ENCODE results near the gene ADORA2B.
"Not testable (repeated sequence)": the region's sequence is repeated elsewhere in the genome, so short reads cannot be mapped to it uniquely, and the experiment has no call there.

ADORA2B gene

DNA sequence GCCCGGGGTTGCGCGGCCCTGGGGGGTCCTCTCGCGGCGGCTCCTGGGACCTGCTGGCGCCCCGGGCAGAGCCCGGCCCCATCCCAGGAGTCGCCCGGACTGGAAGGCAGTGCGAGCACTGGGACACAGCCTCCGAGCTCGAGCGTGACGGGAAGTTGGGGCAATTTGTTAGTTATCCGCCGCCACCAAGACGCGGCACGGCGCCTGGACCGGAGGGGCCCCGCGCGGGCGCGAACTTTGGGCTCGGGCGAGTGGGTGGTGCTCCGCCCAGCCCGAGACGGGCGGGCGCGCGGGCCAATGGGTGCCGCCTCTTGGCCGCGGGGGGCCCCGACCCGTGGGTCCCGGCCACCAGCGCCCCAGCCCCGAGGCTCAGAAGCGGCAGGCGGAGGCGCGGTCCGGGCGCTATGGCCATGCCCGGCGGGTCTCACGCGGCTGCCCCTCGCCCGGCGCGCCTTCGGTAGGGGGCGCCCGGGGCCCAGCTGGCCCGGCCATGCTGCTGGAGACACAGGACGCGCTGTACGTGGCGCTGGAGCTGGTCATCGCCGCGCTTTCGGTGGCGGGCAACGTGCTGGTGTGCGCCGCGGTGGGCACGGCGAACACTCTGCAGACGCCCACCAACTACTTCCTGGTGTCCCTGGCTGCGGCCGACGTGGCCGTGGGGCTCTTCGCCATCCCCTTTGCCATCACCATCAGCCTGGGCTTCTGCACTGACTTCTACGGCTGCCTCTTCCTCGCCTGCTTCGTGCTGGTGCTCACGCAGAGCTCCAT, at the start of gene ADORA2B:
TSS of gene ADORA2B (plus strand) at position 372 of the 768 bp plus-strand sequence. CDS start at position 491, 119 bp downstream.
- no peak for DNase-seq

DNA sequence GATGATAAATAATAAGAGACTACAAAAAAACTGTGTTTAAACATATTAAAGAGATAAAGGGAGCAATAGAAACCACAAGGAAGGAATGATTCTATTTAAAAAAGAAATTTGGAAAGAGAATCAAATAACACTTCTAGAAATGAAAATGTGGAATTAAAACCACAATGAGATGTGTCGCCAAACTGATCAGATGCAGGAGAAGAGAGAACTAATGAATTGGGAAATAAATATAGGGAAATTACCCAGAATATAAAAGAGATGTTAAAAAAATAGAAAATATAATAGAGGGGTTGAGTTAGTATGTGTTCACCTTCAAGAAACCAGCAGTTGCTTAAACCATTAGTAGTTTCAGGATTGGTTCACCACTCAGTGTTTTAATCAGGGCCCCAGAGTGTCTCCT, 48.7 kb upstream of the ADORA2B start:
- no peak for DNase-seq

DNA sequence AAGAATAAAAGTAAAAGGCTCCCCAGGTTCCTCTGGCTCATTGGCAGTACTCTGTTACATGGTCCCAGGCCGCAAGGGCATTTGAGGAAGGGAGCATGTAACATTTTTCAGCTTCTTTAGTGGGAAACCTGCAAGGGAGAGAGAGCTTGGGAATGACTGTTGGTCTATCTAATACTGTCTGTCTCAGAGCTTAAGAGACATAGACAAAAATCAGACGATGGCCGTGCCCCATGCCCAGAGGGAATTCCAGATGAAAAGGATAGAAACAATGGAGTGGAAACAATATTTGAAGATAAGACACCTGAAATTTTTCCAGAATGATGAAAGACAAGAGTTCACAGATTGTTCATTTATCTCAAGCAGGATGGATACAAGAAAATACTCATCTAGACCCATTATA, 48.1 kb upstream of the ADORA2B start:
- no peak for DNase-seq

DNA sequence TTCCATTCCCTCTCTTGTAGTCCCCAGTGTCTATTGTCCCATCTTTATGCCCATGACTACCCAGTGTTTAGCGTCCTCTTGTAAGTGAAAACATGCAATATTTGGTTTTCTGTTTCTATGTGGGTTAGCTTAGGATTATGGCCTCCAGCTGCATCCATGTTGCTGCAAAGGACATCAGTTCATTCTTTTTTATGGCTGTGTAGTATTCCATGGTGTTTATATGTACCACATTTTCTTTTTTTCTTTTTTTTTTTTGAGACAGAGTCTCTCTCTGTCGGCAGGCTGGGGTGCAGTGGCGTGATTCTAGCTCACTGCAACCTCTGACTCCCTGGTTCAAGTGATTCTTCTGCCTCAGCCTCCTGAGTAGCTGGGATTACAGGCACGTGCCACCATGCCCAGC, 45.3 kb upstream of the ADORA2B start:
- DNase-seq, result not testable (repeated sequence)

DNA sequence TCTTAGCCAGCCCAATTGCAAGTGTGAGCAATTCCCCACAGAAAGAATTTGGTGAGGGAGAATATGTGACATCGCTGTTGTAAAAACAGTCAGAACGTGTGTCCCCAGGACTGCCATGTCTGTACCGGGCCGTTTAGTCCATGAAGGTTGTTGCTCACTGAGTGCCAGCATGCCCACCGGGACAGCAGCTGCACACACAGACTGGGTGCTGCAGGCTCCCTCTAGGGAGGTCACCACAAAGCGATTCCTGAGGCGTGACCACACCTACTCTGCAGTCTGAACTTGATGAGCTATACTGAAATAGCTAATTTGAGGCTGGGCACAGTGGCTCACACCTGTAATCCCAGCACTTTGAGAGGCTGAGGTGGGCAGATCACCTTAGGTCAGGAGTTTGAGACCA, 44.1 kb upstream of the ADORA2B start:
- no peak for DNase-seq

DNA sequence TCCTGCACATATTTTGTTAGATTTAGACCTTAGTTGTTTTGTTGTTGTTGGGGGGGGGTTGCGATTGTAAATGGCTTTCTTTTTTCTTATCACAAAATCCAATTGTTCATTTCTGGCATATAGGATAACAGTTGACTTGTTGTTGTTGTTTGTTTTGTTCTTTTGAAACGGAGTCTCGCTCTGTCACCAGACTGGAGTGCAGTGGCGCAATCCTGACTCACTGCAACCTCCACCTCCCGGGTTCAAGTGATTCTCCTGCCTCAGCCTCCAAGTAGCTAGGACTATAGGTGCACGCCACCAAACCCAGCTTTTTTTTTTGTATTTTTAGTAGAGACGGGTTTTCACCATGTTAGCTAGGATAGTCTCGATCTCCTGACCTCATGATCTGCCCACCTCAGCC, 39.7 kb upstream of the ADORA2B start:
- not testable (repeated sequence) for DNase-seq

DNA sequence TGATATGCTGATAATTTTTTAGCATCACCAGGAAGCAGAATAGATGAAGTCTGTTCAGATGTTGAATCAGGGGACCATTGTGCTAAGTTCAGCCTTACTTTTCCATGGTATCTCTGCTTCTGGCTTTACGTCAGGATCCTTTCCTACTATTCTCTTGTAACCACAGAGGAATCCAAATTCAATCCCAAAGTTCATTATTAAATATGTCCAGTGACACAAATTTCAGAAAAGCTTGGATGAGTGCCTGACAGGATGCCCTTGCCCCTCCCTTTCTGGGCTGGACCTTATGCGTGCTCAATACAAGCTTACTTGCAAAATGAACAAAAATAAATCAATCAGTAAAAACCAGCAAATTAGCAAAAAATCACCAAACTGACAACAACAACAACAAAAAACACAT, 37.6 kb upstream of the ADORA2B start:
- DNase-seq, result no peak

DNA sequence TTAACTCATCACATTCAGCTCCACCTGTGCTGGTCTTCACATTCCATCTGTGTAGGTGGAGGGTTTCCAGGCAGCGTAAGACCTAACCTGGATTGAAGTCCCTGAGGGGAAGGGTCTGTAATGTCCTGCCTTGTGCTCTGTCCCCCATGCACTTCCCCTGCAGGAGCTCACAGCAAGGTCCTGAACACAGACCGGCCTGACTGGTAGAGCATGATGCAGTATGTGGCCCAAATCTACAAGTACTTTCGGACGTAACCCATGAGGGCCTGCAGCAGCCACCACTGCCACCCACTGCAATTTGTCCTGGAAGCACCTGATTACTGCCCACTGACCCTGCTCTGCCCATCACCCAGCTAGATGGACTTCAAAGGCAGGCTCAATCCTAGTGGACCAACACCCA, 36.6 kb upstream of the ADORA2B start:
- DNase-seq, result no peak

DNA sequence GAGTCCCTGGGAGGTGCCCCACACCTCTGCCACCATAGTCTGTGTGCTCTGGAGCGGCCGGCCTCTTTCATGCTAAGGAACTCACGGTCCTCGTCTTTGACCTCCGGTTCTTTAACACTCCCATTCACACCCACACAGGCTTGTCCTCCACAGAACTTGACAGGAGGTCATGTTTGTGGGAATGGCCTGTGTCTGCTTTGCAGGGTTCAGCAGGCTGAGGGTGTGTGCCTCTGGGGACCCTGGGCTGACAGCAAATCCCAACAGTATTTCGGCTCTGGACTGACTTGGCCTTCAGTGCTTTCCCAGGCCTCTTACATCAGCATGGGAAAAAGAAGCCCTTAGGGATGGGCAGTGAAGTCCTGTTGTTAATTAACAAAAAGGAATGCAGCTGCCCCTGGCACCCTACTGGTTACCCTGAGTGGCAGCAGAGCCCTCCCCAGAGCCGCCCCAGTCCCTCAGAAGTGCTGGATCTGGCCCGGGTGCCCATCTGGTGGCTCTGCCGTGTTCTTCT, 35.4 kb upstream of the ADORA2B start:
- no peak for DNase-seq

DNA sequence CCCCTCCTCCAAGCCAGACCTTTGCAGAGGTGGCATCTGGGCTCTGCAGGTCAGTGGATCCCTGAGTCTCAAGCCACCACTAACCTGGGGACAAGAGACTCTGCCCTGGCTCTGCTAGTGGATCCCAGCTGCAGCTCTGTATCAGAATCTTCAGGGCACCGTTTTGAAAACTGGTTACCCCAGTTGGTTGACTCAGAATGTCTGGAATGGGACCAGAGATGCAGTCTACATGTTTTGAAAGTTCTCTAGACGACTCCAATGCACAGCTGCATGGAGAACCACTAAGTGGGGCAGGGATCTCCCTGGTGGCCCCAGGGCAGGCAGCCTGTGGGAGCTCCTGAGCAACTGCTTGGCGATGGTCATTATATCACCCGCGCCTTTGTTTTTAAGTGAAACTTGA, 34.1 kb upstream of the ADORA2B start:
- DNase-seq, result no peak

DNA sequence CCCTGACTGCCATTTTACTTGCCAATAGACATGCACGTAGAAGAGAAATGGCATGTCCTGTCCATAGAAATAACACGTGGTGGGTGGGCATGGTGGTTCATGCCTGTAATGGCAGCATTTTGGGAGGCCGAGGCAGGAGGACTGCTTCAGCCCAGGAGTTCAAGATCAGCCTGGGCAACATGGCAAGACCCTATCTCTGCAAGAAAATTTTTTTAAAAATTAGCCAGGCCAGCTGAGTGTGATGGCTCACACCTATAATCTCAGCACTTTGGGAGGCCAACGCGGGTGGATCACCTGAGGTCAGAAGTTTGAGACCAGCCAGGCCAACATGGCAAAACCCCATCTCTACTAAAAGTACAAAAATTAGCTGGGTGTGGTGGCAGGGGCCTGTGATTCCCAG, 33.2 kb upstream of the ADORA2B start:
- not testable (repeated sequence) for DNase-seq

DNA sequence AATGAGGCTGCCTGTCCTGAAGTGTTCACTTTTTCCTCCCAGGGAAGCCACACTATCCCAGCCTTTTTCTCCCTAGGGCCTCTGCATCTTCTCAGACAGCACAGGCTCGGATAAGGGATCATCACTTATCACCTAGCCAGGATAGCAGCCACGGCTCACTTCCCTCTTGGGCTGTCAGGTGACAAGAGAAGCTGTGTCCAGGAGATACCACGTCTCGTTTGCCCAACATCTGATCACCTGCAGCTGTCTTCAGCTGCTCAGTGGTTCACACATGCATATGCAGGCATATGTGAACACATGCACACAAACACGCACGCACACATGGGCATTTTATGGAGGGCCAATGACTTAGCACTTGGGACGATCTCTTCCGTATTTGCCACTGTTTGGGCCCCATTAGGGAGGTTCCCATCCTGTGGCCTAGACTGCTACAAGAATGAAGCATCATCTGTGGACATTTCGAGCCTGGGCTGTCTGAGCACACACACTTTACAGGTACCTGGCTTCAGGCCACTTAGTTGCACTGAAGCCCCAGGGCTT, 32.4 kb upstream of the ADORA2B start:
- no peak for DNase-seq

DNA sequence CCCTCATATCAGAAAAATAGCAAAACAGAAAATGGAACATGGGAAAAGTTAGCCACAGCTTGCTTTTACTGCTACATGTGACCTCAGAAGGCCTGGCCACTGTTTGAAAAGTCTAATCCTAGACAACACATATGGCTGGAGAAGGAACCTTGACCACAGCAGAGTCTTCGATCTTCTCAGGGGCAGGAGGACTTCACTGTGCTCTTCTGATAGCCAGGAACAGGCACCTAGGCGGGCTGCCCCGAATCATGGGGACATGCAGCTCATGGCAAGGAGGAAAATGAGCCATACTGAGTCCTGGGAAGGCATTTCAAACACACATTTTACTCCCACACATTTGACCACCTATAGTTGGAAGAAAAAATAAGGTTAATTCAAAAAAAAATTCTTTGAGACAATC, 31.1 kb upstream of the ADORA2B start:
- no peak for DNase-seq

DNA sequence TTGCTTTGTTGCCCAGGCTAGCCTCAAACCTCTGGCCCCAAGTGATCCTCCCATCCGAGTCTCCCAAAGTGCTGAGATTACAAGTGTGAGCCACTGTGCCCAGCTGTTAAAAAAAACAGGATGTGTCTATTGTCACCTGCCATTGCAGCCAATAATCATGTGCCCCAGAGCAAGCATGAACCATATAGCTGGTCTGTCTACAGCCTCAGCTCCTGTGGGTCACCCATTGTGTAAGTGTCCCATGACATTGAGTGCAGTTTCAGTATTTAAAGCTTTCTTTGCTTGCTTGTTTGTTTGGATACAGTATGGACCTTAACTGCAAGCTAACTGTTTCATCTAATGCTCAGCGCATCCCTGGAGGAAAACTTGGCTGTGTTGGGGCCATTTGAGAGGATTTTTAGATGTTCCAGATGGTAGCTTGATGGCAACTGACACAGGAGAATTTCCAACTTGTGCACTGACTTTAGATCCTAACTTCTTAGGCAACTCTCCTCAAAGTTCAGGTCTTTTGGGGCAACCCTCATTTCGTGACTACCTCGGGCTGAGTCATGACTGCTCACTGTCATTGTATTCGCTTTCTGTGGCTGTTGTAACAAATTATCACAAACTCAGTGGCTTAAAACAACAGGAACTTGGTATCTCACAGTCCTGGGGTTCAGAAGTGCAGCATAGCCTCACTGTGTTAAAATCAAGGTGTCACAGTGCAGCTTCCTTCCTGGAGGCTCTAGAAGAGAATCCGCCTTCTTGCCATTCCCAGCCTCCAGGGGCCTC, 30.3 kb upstream of the ADORA2B start:
- no peak for DNase-seq

DNA sequence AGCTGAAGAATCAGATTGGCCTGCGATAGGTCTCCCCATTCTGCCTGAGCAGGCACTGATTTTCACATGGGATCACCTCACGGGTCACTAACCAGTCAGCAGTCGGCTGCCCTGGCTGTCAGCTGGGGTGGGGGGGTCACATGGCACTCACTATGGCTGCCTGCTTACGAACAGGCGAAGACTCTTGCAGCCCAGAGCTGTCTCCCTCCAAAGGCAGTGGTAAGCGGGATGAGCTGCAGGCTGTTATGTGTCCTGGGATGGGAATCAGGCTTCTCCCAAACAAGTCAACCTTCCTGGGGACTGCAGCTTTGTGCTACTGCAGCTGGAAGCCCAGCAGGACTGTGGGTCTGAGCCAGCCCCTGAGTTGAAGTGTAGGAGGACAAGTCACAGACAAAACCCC, 29.0 kb upstream of the ADORA2B start:
- no peak for DNase-seq

DNA sequence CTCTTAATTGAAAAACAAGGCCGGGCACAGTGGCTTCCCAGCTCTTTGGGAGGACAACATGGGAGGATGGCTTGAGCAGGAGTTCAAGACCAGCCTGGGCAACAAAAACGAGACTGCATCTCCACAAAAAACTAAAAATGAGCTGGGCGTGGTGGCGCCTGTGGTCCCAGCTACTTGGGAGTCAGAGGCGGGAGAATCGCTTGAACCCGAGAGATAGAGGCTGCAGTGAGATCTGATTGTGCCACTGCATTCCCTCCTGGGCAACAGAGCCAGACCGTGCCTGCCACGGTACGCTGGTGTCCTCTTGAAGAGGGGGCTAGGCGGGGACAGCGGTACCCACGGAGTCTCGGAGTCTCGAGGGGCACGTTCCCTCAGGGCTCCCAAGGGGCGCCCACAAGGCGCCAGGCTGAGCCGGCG, 27.9 kb upstream of the ADORA2B start:
- no peak for DNase-seq

DNA sequence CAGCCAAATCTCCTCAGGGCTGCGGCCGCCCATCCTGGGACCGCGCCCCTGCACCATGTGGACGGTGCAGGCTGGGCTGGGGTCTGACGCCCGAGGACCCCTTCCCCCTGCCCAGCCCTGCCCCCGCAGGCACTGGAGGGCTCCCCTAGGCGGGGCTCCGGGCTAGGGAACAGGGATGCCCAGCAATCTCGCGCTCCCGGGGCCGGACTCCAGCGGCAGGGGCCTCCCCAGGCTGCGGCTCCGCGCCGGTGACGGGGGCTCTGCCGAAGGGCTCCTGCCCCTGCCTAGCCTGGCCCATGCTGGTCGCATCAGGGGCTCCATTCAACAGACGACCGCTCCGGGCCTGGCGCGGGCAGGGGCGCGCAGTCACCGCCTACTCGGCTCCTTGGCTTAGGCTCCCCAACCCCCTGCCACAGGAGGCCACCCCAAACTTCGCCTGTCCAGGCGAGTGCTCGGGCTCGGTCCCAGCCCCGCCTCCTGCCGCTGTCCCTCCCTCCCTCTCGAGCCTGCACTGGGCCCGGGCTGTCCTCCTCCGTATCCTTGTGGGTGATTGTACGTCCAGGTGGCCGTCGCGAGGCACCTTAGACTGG, 27.4 kb upstream of the ADORA2B start:
- no peak for DNase-seq

DNA sequence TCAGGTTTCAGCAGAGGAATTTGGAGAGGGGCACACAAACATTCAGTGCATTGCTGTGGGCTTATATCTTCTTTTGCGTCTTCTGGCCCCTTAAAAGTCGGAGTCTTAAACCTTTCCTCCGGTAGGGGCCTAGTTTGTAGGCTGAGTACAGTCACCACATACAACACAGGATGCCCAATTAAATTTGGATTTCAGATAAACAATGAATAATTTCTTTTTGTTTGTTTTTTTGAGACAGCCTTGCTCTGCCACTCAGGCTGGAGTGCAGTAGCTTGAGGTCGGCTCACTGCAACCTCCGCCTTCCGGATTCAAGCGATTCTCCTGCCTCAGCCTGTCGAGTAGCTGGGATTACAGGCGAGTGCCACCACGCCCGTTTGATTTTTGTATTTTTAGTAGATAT, 26.7 kb upstream of the ADORA2B start:
- no peak for DNase-seq

DNA sequence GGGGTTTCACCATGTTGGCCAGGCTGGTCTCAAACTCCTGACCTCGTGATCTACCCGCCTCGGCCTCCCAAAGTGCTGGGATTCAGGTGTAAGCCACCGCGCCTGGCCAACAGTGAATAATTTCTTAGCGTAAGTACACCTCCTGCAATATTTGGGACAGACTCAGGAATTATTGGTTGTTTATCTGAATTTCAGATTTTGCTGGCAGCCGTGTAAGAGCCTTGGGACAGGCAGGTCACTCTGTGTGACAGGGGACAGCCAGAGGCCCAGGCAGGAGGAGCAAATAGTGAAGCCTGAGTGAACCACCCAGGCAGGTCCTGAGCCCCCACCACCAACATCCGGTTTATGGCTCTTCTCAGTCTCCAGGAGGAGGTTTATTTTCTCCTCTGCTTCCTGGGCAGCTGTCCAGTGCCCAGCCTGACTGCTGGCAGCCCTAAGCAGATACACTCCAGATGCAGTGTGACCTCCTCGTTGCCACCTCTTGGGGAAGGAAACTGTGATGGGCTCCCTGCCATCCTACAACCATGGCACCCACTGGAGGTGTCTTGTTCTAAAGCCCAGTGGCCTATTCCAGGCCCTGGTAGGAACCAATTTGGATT, 26.2 kb upstream of the ADORA2B start:
- DNase-seq, result no peak

DNA sequence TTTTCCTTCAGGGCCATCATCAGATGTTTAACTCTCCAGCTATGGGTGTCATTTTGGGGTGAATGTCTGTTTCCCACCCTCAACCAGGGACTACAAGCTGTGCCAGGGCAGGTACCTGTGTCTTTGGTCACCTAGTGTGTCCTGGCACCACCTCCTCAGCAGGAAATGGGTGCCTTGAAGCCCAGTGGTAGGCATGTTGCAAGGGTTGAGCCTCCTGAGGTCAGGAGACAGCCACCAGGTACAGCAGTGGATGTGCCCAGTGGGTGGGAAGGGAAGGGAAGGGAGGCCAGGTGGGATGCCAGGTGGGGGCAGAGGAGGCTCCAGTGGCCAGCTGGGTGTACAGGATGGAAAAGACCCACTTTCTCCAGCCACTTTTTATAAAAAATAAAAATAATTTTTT, 25.5 kb upstream of the ADORA2B start:
- no peak for DNase-seq

DNA sequence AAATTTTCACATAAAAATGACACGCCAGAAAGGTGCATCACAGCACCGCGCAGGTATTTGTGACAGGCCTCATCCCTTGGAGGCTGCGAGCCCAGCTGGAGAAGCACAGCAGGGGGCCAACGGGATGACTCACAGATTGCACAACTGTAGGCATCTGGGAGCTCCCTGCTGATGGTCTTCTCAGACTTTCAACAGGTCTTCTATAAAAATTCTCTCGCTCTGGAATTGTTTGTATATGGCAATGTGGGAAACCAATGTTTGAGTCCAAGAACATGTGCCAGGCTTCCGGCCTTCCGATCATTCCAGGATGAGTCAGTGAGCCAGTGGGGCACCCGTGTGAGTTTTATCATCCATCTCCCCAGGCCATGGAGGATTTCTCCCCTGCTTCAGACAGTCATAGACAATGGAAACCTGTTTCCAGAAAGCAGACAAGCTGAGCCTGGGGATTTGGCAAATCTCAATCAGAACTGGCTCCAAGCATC, 24.1 kb upstream of the ADORA2B start:
- peak; percentile 5 for DNase-seq

DNA sequence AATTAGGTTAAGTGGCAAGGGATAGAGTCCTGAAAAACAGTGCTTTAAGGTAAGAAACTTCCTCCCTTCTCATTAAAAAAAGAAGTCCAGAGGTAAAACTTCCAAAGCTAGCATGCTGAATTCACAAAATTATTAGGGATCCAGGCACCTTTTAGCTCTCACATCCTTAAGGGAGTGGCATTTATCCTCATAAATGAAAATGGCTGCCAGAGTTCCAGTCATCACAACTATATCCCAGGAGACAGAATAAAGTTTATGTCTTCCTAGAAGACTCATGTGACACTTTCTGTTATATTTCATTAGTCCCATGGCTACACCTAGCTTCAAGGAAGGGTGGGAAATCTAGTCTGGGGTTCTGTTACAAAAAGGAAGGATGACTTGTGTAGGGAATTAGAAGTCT, 23.3 kb upstream of the ADORA2B start:
- no peak for DNase-seq

DNA sequence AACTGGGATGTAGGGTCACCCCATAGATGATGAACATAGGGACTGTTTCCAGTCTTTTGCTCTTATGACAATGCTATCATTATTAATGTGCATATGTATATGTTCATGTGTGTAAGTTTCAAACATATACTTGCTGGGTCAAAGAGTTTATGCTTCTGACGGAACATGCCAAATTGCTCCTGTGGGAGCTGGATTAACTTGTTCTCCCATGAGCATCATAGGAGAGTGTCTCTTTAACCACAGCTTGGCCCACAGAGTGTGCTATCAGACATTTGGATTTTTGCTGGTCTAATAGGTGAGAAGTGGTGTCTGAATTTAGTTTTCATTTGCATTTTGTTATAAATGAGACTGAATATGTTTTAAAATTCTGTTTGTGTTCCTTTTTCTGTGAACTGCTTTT, 22.3 kb upstream of the ADORA2B start:
- no peak for DNase-seq

Measured in NK-92 treated with Interleukin-12 subunit alpha and Interleukin-12 subunit beta, amount 100 ng/mL, for 24 hours (cell line).